GM21825 (cell line): ENCODE data around the gene CEACAM21.

Experiments
- ATAC-seq: cut with Tn5 transposase; IDR thresholded peaks from one replicate; pipeline ENCODE4 v1.9.1; 2021; ENCODE audit warnings: mild to moderate bottlenecking, moderate library complexity; ENCODE audit not compliant: unreplicated experiment

Gene CEACAM21

DNA sequence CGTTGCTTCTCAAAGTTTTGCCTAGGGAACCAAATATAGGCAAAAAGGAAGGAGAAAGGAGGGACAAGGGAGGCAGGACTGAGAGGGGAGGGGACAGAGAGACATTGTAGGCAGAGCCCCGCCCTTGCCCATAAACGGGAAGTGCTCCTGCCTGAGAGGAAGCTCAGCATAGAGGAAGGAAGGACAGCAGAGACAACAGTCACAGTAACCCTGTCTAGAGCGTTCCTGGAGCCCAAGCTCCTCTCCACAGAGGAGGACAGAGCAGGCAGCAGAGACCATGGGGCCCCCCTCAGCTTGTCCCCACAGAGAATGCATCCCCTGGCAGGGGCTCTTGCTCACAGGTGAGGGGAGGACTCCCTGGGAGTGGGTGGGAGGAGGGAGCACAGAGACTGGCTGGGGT is at the start of gene CEACAM21:
Gene CEACAM21 (plus strand): TSS at position 169 of the 400 bp plus-strand sequence. CDS start 109 bp downstream, at position 278.
- no peak for ATAC-seq

DNA sequence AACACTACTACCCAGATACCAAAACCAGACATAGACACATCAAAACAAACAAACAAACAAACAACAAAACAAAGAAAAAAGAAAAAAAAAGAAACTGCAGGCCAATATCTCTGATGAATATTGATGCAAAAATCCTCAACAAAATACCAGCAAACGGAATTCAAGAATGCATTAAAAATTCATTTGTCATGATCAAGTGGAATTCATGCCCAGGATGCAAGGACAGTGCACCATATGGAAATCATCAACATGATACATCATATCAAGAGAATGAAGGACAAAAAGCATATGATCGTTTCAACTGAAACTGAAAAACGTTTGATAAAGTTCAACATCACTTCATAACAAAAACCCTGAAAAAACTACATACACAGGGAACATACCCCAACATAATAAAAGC is 48.9 kb upstream of the CEACAM21 start:
- no peak for ATAC-seq

DNA sequence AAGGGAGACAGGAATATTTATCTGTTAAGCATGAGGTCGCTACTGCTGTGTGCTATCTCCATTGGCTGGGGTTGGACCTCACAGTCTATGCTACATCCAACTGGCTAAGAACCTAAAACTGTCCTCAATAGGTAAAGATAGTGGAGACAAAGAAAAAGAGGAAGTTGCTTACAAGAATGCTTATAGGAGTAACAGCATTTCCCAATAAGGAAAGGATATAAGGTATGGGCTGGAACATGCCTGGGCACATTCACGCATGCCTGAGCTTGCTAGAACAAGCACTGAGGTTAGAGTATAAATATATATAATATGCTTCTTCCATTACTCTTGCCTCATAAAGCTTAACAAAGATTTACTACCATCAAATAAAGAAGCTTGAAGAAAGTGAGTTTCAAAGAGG is 47.9 kb upstream of the CEACAM21 start:
- no peak for ATAC-seq

DNA sequence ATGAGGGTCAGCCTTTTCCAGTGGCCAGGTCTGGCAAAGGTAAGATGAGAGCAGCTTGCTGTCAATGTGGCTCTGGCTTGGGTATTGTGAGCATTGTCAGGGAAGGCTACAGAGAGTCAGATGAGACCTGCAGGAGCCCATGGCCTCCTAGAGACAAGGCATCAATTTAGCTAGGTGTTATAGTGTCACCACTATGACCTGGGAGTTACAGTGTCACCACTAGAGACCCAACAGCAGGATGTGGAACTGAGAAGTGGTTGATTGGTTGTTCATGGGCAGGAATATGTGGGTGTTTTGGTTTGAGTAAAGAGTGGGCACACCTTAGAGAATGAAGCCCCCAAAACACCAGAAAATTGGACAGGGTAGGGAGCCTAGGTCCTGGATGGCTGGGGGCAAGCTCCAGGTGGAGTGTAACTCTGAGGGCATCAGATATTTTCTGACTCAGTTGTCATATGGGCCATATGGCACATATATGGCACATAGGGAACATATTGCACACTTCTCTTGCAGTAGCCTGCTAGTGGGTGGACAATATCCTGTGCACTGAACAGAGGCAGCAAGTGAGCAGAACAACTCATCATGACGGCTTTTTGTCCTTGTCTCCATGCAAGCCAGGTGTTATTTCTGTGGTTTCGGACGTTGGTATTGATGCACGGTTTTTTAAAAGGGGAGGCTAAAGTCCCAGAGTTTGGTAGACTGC is 46.3 kb upstream of the CEACAM21 start:
- no peak for ATAC-seq

DNA sequence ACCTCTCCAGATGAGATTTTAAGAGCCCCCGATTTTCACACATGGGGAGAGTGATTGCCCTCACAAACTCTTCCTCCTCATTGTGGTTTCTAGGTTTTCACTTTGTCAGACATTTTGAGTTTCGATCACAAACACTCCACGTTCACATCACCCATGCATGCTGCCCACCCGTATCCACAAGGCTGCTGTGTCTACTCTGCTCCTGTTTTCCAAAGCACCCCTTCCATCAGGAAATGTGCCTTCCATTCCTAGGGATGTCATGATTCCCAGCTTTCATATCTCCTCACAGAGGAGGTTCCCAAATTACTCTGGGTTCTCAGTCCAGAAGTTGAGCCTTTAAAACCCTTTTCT is 45.8 kb upstream of the CEACAM21 start:
- ATAC-seq = no peak

GRCh38 chr19:41530761-41531301 is 45.1 kb upstream of the CEACAM21 start:
- ATAC-seq = no peak

GRCh38 chr19:41531438-41532311 is 44.3 kb upstream of the CEACAM21 start:
- ATAC-seq = peak; percentile 31

GRCh38 chr19:41532526-41532925 is 43.4 kb upstream of the CEACAM21 start:
- ATAC-seq = no peak

- no peak for ATAC-seq
Measured at GRCh38 chr19:41533671-41534215, 42.2 kb upstream of the CEACAM21 start.

GRCh38 chr19:41535029-41535622 is 40.8 kb upstream of the CEACAM21 start:
- ATAC-seq = peak; percentile 57

- ATAC-seq = no peak
Measured at GRCh38 chr19:41537789-41538188, 38.2 kb upstream of the CEACAM21 start.

DNA sequence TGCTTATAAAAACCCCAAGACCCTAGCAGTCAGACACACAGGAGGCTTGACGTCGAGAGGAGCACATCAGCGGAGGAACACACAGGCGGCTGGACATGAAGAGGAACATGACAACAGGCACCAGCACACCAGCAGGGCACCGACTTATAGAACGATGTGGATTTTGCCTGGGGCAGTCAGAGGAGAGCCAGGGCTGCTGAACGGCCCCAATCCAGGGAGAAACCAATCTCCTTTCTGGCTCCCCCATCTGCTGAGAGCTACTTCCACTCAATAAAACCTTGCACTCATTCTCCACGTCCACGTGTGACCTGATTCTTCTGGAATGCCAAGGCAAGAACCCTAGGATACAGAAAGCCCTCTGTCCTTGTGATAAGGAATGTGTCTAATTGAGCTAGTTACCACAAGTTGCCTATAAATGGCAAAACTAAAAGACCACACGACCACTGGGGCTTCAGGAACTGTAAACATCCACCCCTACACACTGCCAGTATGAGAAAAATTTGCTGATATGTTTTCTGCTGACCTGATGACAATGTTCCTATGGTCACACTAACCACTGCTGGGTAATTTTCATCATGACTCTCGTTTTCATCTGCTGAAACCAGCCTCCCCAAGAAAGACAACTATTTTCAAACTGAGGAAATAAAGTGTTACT is 35.8 kb upstream of the CEACAM21 start:
- ATAC-seq = no peak

GRCh38 chr19:41541990-41542584 is 33.9 kb upstream of the CEACAM21 start:
- no peak for ATAC-seq

- no peak for ATAC-seq
Measured at GRCh38 chr19:41542622-41543021, 33.3 kb upstream of the CEACAM21 start.

- ATAC-seq = no peak
Measured at GRCh38 chr19:41543582-41543981, 32.4 kb upstream of the CEACAM21 start.

- ATAC-seq = no peak
Measured at GRCh38 chr19:41545547-41545946, 30.4 kb upstream of the CEACAM21 start.

GRCh38 chr19:41546386-41546789 is 29.6 kb upstream of the CEACAM21 start:
- no peak for ATAC-seq

DNA sequence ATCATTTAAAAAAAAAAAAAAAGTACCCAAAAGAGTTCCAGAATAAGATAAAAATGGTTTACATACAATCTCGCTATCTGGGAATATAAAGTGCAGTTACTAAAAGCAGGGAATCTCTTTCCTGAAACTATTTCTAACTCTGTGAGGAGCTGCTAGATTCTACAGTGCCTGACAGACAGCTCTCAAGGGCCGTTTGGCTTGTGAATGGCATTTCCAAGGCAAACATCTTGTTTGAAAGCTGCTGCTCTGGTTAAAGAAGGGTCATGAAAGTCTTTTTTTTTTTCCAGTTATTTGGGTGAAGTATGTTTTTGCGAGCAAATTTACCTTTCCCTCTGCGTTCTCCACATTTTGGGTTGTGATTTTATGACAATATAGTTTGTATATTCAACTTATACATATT is 29.0 kb upstream of the CEACAM21 start:
- ATAC-seq = no peak

DNA sequence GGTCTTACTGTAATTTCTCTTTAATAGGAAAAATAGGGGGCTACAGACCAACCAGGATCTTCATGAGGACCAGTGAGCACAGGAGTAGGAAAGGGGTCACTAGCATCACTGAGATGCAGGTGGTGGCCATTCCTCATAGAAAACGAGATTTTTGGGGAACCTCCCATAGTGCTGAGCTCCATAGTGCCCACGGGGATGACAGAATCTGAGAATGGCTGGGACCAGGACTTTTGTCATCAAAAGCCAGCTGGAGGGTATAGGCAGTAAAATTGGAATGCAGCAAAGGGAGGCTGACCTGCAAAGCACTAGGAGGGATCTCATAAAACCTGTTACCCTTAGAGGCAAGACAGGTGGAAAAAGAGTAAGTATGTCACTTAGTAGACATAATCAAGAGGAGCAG is 28.4 kb upstream of the CEACAM21 start:
- ATAC-seq = no peak

DNA sequence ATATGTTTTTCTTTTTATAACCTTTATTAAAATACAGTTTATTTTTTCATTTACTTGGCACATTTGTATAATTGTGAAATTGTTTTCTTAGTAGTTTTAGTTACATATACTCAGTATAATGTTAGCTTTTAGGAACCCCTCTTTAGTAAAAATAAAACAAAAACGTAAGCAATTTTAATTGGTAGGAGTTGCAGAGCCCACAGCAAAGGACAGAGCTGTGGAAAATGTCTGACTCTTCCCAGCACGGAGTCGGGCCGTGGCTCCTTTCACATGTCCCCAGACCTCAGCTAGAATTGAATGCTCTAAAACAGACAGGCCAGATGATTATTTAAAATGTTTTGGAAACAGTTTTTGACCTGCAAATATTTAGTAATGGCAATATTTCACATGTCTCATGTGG is 27.9 kb upstream of the CEACAM21 start:
- ATAC-seq = no peak
